GM12892 (cell line): ENCODE measurements around the gene SCOC.

Source experiments
- POLR2A ChIP-seq: IDR thresholded peaks from 2 replicates; pipeline ENCODE4 v1.6.1; 2011; ENCODE audit warnings: low read depth, low read length, control low read depth
- POLR2AphosphoS5 ChIP-seq: IDR thresholded peaks from 2 replicates; pipeline ENCODE4 v1.6.1; 2011; ENCODE audit warnings: low read depth, low read length, control low read depth

GRCh38 chr4:140427106-140427918 is 53.9 kb downstream of the SCOC start, which contains the start of gene CLGN:
- TF ChIP-seq POLR2A (no peak), POLR2AphosphoS5 (no peak)
